ENCODE results near the gene SDK2.

DNA sequence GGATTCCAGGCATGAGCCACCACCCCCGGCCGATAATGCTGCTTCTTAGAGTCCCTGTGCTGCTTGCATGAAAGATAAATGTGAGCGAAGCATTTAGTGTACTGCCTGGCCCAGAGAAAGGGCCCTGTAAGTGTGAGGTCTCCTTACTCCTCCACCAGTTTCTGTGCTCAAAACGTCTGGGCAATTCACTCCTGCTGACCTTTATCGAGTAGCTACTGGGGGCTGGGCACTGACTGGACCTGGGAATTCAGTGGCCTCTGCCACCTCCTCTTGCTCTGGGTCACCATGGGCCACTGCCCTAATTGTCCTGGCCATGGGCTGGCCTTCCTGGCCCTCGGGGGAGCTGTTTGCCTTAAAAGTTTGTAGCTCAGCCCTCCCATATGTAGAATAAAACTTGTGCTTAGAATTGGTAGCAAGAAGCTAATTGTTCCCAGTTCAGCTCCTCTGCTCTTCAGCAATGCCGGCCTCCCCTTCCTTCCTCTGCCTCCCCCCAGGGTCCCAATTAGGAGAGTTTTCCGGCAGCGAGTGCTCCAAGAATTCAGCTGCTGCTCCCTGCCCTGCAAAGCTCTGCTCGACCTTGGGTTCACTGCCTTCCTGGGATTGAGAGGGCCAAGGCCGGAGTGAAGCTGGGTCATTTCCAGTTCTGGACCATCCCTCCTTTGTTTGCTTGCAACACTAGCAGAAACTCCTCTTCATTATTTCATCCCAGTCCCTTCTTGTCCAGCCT is 233.5 kb downstream of the SDK2 start:
- TF ChIP-seq ZNF695 (CRISPR knock-in tag; IDR thresholded peaks at IDR 0.05), result no peak
- TF ChIP-seq, protein P1, sequence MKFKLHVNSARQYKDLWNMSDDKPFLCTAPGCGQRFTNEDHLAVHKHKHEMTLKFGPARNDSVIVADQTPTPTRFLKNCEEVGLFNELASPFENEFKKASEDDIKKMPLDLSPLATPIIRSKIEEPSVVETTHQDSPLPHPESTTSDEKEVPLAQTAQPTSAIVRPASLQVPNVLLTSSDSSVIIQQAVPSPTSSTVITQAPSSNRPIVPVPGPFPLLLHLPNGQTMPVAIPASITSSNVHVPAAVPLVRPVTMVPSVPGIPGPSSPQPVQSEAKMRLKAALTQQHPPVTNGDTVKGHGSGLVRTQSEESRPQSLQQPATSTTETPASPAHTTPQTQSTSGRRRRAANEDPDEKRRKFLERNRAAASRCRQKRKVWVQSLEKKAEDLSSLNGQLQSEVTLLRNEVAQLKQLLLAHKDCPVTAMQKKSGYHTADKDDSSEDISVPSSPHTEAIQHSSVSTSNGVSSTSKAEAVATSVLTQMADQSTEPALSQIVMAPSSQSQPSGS (CRISPR knock-in tag; IDR thresholded peaks at IDR 0.05), result no peak

Measured in K562 (cell line).